HG02938 (cell line): Measurements from ENCODE around the gene GTF2E1.
"Not testable (repeated sequence)": the region's sequence is repeated elsewhere in the genome, so short reads cannot be mapped to it uniquely, and the experiment has no call there.

ENCODE experiments used
- ATAC-seq: cut with Tn5 transposase; IDR thresholded peaks from one replicate; pipeline ENCODE4 v1.9.1; 2021; ENCODE audit warnings: mild to moderate bottlenecking, moderate library complexity; ENCODE audit not compliant: unreplicated experiment

Gene GTF2E1

GRCh38 chr3:120742198-120742848 lies at the start of gene GTF2E1, which contains the start of gene RABL3:
Gene GTF2E1, plus strand, starts transcription at chr3:120742744. Its CDS starts 7,809 bp downstream, at chr3:120750553.
Gene RABL3, minus strand, starts transcription at chr3:120742516. Its CDS starts 9 bp downstream, at chr3:120742507.
- peak; percentile 99 for ATAC-seq

DNA sequence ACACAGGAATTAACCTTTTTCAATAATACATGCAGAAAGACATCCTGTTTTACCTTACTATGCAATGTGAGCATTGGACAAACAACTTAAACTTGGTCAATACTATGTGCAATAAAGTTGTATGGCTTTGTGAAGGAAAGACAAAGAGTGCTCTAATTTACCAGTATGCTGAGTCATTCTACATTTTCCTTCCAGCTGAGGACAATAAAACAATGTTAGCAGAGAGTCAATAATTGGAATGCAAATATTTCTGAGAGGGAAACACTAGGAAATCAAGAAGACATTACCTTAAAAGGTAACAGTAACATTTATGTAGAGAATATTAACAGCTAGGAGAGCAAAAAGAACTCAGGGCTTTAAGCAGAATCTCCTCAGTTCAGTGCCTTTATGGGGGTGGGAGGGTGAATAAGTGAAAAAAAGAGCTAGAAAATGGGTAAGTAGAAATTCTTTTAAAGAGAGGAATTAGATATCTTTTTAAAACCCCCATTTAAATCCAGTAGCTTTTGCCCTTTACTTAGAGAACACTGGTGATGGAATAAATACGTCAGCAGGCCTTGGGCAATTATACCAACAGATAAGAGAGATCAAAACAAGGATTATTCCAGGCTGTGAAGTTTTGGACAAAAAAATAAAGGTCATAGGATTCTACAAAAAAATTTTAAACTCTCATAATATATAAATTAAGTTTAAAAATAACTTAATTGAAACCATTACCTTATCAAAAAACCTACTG lies 48.9 kb upstream of the GTF2E1 start:
- ATAC-seq: no peak

DNA sequence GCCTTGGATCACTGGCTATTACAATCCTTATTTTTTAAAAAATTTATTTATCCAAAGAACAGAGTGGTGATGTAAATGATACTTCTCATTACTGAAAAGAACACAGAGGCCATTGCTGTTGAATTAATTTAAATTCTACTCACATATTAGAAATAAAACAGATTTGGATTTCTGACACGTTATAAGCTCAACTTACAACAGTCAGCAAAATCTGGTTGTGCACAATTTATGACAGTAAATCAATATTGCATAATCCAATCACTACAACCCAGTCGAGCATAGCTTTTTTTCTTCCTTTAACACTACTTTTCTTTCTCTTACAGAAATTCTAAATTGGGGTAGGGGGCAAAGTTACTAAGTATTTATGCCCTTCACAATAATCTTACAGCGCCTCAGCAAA lies 43.2 kb upstream of the GTF2E1 start:
- no peak for ATAC-seq

DNA sequence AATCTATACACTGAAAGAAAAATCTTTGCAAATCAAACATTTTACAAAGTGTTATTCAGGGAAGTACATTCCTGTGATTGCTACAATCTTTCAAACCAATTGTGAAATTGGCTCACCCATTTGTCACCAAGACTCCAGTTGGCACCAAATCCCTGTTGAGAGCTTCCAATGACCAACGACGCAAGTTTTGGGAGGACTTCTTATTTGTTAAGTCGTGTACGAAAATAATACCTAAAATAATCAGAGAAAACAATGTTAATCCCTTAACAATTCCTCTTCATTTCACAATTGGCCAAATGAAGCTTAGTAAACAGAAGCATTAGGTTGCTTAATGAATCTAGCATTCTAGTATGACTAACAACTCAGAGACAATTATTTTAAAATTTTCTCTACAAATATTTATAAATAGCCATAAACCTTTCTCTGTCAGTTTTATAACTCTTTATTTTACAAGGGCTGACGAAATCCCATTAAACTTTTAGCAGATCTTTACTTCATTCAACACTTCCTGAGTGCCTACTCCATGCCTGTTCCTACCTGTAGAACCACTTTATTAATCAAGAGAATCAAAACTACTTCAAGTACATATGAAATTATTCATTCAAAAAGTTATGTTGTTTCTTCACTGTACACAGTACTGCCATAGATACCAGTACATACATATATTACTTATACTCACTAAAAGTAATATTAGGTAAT lies 36.5 kb upstream of the GTF2E1 start:
- ATAC-seq: no peak

DNA sequence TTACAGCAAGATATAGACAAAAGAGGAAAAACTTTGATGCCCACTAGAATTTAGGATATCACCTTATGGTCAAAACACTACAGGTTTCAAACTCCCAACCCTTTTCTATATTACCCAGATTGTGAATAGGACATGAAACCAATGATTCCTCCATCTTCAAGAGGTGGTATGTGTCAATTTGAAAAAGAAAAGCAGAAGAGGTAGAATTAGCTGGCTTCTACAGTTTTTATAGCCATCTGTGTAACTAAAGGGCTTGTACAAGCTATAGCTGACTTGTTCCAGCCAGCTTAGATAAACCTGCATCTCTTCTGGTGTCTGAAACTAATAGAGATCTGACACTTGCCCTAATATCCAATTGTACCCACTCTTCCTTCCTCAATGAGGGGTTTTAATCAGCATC lies 35.6 kb upstream of the GTF2E1 start:
- no peak for ATAC-seq

DNA sequence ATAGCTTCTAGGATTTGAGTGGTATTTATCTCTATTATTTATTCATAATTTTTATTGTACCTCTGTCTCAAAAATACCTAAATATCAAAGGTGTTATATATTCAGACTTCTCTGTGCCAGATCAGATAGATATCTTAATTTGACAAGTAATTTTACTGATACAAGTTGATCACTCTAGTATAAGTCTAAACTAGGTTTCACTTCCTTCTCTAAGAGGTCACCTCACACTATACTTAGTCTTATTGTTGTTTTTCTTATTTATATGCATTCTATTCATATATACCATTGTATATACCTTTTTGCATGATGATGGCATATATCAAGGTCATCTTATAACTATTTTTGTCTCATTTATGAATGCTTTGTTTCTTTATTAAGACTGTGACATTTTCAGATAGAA lies 34.1 kb upstream of the GTF2E1 start:
- ATAC-seq: peak; percentile 56

GRCh38 chr3:120710369-120710768 lies 32.2 kb upstream of the GTF2E1 start:
- ATAC-seq: no peak

GRCh38 chr3:120713262-120713661 lies 29.3 kb upstream of the GTF2E1 start:
- ATAC-seq: no peak

DNA sequence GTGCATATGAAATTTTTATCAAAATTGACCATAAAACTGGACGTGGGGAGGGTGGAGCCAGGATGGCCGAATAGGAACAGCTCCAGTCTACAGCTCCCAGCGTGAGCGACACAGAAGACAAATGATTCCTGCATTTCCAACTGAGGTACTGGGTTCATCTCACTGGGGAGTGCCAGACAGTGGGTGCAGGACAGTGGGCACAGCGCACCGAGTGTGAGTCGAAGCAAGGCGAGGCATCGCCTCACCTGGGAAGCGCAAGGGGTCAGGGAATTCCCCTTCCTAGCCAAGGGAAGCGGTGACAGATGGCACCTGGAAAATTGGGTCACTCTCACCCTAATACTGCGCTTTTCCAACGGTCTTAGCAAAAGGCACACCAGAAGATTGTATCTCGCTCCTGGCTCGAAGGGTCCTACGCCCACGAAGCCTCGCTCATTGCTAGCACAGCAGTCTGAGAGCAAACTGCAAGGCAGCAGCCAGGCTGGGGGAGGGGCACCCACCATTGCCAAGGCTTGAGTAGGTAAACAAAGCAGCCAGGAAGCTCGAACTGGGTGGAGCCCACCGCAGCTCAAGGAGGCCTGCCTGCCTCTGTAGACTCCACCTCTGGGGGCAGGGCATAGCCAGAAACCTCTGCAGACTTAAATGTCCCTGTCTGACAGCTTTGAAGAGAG lies 23.2 kb upstream of the GTF2E1 start:
- not testable (repeated sequence) for ATAC-seq

- ATAC-seq: no peak
These were observed 15.8 kb upstream of the GTF2E1 start for GRCh38 chr3:120726791-120727190.

DNA sequence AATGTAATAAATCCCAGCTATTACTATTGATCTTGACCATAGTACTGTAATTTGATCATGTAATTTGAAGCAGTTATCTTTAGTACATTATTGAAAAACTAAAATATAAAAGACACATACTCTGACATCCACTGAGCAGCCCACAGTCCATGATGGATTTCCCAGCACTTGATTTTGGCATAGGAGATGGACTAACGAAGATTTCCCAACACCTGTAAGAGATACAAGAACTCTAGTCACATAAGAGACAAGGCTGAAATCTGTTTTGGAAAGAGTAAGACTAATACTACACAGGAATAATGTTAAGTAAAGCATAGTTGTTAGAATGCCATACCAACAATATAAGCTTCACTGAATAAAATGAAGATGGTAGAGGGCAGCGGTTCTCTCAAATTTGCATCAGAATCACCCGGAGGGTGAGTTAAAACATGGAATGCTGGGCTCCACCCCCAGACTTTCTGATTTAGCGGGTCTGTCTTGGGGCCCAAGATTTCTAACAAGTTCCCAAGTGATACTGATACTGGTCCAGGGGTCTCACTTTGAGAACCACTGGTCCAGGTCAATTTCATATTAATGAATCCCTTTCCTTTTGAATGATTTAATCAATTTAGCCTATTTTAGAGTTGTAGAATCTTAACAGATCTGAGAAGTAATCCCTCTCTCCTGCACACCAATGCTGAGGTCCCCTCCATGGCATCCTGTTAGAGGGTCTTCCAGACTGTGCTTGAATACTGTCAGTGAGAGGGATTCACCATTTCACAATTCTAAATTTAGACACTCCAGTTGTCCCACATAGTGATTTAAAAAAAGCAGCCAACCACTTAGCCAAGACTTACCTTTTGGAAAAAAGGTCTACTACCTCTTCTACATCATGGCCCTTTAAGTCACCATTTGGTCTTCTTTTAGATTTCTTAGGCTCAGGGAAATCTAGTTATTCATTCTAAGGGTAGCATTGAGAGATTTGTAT lies 11.7 kb upstream of the GTF2E1 start:
- ATAC-seq: no peak

DNA sequence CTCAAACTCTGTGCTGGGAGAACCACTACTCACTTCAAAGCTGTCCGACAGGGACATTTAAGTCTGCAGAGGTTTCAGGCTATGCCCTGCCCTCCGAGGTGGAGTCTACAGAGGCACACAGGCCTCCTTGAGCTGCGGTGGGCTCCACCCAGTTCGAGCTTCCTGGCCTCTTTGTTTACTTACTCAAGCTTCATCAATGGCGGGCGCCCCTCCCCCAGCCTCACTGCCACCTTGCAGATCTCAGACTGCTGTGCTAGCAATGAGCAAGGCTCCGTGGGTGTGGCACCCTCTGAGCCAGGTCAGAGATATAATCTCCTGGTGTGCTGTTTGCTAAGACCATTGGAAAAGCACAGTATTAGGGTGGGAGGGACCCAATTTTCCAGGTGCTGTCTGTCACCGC lies 4.5 kb upstream of the GTF2E1 start:
- ATAC-seq: not testable (repeated sequence)

DNA sequence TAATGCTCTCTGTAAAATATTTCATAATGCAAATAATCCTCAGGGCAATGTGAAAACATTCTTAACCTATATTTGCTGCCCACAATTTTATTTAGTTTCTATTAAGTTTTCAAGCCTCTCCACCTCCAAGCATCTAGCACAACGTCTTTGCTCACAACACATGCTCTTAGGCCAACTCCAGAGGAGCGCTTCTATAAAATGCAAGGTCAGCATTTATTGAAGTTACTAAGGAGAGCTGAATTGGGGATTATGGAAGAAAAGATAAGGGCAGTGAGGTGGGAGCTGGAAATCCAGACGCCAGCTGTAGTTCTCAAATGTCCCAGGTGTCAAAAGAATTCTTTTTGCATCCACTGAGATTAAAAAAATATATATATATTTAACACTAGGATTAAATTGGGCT lies 1.2 kb upstream of the GTF2E1 start:
- no peak for ATAC-seq

- ATAC-seq: peak; percentile 23
These were observed 727 bp upstream of the GTF2E1 start for GRCh38 chr3:120741837-120742197.

DNA sequence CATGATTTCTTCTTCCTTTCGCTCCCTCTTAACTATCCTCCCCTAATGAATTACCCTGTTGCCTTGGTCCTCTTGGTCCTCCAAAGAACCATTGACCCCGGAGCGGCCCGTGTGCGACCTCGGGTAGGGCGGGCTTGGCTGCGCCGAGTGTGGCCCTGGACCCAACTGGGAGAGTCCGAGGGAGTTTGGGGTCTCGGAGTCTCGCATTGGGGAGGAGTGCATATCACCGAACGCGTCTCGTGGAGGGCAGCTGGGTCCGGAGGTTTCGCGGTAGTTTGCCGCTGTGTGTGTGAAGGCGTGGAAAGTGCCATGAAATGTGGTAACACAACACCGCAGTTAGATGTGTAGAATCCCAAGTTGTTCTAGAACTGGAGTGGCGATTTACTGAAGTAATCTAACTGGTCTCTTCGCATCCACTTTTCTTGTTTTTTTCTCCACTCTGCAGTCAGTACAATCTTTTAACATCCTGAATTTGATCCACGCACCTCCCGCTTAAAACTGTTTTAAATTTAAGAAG lies 363 bp downstream of the GTF2E1 start:
- ATAC-seq: peak; percentile 10

DNA sequence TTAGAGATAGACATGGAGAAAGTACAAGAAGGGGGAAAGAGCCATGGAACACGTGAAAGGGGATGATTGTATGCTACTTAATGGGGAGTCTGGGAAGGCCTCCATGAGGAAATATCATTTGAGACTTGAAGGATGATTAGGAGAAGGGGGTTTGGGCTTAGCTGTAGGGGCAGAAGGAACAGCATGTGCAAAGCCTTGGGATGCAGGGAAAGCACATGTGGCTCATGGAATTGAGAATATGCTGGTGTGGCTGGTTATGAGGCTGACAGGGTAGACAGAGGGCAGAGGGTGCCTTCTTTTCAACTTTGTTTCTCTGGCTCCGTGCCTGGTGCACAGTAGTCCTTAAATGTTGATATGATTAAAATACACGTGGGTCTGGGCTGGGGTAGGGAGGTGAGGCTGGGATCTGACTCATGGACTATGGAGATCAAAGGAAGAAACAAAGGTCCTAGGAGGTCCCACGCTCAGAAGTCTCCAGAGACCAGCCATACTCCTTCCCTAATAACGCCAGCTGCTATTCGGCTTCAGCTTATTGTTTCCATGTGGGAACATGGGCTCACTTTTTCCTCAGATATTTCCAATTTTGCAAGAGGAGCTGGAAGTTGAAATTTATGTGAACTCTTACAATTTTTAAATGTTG lies 1.1 kb downstream of the GTF2E1 start:
- no peak for ATAC-seq

DNA sequence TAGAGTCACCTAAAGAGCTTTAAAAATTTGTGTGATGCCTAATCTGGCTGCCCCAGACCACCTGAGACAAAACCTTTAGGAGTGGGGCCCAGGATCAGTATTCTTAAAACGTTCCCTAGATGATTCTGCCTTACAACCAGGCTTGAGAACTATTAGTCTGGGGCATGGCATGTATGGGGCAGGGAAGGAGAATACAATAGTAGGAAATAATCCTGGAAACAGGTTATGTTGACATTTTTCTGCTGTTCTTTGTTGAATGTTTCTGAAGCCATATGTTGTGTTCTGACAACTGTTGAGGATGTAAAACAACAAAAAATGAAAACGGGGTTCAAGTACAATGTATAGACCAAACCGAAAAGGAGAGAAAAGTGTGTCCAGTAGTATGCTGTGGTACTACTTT lies 2.9 kb downstream of the GTF2E1 start:
- ATAC-seq: no peak

DNA sequence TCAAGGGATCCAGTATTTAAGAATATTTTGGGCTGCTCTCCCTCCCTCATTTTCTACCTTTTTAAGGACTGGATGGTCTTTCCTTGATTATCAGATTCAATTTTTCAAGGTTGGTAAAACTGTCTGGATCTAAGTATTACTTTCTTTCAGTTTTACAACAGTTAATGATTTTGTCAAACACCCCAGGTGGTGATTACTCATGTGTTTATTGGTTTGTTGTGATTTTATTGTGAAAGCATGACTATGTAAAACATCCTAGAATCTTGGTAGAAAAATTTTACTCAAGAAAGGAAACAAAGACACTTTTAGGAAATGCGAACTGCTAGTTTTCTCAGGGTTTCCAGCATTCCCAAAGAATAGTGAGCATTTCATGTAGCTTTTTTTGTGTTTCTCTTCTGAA lies 7.3 kb downstream of the GTF2E1 start:
- no peak for ATAC-seq

- ATAC-seq: no peak
These were observed 9.7 kb downstream of the GTF2E1 start for GRCh38 chr3:120752230-120752629.

DNA sequence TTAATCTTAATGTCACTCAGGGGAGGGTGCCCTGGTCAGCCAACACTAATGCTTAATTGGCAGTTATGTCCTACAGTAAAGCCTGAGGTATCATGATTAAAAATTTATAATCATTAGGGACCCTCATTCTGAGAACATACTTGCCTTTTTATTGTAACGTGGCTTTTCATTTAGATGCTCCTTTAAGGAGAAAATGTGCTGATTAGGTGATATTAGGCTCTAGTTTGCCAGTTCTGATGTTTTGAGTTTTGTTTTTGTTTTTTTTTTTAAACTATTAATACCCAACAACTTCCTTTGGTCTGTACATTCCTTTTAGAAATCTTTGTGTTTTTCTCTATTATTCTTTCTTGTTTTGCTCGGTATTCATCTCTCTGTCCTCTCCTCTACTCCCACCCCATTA lies 10.3 kb downstream of the GTF2E1 start:
- ATAC-seq: no peak
